HuH-7 (cell line): ENCODE measurements around the gene RHOG.

ENCODE experiments used
- DNase-seq: peaks from one replicate; pipeline ENCODE4 v3.0.0; 2011; ENCODE audit warnings: low spot score

The RHOG gene

DNA sequence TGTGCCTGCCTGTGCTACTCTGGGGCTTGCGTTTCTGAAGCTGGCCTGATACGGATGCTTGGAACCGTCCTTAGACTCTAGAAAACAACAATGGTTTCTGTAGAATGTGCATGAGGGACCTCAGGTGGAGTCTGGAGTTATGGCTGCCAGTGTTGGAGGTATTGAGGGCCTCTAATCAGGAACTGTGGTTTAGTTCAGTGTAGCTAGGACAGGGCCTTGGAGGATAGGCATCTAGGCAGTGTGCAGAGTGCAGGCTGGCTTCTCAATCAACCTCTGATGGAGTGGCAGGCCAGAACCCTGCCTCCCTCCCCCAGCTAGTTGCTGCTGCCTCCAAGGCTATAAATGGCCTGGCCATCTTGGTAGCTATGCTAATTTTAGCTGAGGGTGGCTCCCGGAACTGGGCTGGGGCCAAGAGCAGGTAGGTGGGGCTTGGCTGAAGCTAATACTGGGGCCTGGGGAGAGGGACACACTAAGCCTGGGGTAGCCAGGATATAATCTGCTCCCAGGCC, 18.7 kb upstream of the RHOG start:
- DNase-seq, result no peak

DNA sequence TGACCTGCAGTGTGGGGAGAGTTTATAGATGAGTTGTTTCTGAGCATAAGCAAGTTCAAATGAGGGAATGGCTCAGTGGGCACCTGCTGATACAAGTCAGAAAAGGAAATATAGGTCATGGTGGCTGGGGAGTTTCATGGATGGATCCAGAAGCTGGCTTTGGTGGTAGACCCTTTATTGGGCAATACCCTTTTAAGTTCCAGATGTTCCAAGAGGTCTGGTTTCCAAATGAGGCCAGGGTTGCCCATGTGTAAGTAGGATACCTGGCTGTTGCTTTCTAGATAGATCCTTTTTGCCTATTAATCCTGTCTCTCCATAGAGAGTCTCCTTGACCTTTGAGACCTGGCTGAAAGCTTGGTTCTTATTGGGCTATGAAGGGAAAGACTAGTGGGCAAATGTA, 16.9 kb upstream of the RHOG start:
- no peak for DNase-seq

DNA sequence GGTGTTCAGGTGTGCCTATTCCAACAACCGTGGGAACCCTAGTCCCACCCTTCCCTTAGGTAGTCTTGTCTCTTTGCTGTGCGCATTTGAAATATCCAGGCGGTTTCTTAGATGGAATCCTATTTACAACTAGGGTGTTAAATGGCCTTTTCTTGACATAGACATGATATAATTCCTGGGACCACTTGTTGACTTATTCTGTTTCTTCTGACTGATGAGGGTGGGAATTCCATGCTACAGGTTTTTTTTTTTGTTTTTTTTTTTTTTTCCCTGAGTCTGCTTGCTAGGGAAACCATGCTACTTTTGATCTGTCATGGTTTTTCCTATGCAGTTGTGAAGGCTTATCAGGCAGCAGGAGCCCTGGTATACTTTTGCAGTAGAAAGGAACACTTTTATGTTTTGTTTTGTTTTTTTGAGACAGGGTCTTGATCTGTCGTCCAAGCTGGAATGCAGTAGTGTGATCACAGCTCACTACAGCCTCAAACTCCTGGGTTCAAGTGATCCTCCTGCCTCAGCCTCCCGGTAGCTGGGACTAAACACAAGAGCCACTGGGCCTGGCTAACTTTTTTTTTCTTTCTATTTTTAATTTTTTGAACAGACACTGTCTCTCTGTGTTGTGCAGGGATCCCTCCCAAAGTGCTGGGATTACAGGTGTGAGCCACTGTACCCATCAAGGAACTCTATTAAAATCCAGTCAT, 16.2 kb upstream of the RHOG start:
- DNase-seq, result no peak

DNA sequence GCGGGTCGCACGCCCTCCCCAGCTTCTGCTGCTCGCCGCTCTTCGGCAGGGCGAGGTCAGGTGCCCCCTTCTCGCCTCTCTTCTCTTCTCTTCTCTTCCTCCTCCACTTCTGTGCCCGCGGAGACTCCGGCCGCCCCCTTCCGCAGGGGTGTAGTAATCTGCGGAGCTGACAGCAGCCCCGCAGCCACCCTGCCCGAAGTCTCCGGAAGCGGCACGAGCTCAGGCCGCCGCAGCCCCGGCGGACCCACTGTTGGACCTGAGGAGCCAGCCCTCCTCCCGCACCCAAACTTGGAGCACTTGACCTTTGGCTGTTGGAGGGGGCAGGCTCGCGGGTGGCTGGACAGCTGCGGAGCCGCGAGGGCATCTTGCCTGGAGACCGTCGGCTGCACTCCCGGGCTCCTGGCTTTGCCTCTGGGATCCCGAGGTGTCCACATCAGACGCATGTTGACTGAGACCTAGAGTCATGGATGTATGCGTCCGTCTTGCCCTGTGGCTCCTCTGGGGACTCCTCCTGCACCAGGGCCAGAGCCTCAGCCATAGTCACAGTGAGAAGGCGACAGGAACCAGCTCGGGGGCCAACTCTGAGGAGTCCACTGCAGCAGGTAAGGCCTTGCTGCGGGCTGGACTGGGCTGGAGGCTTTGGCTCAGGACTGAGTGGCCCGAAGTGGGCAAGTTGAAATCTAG, 15.2 kb upstream of the RHOG start:
- no peak for DNase-seq

DNA sequence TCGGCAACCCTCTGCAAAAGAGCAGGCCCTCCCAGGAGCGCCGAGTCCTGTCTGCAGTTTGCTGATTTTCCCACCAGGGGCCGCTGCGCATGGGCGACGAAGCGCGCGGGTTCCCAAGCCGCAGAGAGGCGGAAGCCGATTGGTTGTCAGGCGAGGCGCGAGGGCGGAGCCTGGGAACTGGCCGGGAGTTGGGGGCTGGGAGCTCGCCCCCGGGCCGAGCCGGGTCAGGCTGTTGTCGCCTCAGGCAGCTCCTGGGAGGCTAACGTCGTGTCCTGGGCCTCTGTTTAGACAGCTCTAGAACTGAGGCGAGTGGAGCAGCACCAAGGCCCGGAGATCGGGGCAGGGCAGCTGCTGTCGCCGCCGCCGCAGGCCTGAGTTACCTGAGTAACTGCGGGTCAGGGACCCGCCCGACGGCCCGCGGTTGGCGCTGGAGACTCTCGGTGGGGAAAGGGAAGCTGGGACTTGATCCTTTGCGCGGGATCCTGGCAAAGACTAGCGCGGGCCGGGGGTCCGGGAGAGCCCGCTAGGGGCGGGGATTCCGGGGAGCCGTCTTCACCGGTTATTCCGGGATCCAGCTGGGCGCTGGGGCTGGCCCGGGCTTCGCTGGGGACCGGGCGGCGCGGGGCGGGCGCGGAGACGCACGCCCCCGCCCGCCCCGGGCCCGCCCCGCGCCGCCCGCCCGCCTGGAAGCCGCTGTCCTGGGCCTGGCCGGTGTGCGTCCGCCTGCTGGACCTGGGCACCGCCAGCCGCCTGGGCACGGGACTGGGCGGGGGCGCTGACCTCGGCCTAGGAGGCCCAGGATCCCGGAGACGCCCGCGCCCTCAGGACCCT, 14.4 kb upstream of the RHOG start, which contains the start of gene STIM1:
STIM1 (plus strand) TSS at position 688 of the 831 bp plus-strand sequence. CDS start 607 bp downstream, outside the sequence.
- DNase-seq, result peak; percentile 89

DNA sequence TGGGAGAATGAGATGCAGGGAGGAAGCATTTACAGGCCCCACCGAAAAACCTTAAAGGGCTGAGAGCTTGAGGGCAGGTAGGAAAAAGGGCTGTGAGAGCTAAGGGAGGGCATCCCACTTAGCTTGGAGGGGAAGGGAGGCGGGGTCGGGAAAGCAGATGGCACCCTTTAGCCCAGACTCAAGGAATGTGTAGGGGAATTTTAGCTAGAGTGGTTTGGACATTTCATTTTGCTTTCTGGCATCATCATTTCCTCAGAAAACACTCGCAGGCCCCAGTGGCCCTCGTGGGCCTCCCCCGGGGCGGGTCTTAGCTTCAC, 13.9 kb upstream of the RHOG start:
- no peak for DNase-seq

DNA sequence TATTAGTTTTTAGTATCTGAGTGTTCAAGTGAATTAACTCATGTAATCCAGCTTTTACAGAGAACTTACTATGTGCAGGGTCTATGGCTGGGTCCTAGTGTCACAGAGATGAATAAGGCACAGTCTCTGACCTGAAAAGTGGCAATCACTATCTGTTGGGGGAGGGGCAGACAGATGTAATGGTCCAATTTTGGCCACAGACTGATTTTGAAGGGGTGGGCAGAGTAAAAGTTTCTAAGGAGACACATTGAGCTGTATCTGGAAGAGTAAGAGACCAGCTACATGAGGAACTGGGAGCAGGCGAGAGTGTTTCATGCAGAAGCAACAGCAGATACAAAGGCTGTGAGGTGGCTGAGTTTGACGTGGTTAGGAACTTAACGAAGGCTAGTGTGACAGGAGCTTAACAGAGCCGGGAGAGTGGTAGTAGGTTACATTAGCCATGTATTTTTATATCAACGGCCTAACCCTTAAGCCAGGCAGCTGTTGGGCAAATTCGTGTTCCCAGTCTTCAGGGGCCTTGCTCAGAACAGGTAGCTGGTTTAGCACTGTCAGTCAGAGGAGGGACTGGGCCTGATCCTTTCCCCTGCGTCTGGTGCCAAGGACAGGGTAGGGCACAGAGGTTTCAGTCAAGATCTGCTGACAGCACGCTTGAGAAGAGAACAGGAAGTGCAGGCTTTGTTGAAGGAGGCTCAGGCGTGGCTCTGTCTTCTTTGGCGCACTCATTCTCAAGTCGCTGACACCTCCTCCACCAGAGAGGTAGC, 13.3 kb upstream of the RHOG start:
- DNase-seq, result no peak

DNA sequence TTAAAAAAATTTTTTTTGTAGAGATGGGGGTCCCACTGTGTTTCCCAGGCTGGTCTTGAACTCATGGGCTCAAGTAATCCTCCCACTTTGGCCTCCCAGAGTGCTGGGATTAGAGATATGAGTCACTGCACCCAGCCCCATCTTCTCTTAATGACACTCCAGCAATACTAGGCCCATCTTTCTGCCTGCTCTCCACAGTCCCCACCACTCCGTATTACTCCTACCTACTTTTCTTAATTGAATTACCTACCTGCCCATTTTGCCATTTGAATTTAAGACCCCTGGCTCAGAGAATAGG, 12.7 kb upstream of the RHOG start:
- DNase-seq, result no peak

DNA sequence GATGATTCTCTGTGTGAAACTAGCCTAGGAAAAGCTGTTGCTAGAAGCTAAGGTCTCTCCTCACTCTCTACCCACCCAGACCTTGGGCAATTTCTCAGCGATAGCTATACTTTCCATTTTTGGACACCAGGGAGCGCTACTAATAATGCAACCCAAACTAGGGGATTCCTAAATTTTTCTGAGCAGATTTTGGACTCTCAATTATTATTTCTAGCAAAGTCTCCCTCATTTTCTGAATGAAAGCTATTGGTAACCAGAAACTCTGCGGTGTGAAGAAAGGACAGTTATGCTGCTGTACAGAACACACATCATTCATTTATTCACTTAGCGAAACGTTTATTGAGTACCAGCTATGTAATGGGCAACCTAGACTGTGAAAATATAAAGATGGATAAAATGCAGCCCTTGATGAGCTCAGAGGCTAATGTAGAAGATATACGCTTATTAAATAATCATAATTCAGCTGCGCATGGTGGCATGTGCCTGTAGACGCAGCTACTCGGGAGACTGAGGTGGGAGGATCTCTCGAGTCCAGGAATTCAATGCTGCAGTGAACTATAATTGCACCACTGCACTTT, 8.6 kb upstream of the RHOG start:
- DNase-seq, result peak; percentile 46

DNA sequence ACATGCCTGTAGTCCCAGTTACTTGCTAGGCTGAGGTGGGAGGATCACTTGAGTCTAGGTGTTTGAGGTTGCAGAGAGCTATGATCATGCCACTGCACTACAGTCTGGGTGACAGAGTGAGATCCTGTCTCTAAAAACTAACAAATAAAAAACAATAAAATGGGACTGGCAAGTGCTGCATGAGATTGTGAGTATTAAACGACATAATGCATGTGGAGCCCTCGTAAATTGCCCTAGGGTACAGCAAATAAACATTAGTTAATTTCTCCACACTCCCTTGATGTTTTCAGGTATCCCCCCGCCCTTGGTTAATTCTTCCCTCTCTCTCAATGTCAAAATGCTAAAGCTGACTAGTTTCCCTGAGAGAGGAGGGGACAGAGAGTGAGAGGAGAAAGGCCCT, 4.9 kb upstream of the RHOG start:
- no peak for DNase-seq

DNA sequence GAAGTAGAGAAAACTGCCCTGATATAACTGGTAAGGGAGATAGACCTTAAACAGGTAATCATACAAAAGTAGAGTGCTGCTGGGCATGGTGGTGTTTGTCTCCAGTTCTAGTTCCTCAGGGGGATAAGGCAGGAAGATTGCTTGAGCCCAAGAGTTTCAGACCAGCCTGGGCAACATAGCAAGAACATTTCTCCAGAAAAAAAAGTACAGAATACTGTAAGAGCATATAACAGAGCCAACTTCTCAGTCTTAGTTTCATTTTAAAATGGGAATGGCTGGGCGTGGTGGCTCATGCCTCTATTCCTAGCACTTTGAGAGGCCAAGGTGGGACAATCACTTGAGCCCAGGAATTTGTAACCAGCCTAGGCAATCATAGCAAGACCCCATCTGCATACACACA, 4.5 kb upstream of the RHOG start:
- DNase-seq, result no peak

DNA sequence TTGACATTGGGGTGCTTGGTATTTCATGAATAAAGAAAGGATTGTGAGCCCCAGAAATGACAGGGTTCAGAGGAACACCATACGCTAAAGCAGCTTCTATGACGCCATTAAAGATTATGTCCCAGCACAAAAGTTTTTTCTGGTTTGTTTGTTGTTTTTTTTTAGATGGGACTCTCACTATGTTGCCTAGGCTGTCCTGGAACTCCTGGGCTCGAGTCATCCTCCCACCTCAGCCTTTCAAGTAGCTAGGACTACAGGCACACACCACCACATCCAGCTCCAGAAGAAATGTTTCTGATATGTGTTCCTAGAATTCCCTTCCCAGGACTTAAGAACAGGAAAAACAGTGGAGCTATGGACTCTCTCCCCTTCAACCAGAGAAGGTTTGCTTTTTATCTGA, 2.6 kb upstream of the RHOG start:
- no peak for DNase-seq

DNA sequence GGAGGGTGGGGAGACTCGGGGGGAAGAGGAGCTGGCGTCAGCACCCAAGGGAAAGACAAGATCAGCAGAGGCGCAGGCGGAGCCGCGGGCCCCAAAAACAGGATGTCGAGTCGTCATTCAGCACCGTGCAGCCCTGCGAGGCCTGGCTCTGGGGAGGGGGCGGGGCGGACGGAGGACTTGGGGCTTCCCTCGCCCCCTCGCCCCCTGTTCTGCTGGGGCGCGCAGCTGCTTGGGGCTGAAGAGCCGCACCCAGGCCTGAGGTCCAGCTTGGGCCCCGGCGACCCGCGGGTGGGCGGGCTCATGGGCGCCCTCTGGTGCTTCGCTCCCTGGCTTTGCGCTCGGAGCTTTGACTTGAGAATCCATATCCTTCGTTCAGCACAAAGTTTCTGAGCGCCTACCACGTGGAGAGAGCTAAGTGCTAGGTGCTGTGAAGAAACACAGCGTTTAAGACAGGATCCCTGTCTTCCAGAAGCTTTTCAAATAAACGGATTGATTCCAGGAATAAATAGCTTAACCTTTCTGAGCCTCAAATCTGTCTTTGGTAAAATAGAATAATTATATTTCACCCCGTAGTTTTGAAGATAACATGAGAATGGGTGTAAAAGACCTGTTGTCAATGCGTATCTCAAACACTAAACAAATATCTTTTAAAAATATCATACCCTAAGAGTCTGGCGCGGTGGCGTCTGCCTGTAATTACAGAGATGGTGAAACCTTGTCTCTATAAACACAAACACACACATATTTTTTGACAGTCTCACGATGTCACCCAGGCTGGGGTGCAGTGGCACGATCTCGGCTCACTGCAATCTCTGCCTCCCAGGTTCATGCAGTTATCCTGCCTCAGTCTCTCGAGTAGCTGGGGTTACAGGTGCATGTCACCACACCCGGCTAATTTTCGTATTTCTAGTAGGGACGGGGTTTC, 929 bp upstream of the RHOG start:
- DNase-seq, result peak; percentile 85

DNA sequence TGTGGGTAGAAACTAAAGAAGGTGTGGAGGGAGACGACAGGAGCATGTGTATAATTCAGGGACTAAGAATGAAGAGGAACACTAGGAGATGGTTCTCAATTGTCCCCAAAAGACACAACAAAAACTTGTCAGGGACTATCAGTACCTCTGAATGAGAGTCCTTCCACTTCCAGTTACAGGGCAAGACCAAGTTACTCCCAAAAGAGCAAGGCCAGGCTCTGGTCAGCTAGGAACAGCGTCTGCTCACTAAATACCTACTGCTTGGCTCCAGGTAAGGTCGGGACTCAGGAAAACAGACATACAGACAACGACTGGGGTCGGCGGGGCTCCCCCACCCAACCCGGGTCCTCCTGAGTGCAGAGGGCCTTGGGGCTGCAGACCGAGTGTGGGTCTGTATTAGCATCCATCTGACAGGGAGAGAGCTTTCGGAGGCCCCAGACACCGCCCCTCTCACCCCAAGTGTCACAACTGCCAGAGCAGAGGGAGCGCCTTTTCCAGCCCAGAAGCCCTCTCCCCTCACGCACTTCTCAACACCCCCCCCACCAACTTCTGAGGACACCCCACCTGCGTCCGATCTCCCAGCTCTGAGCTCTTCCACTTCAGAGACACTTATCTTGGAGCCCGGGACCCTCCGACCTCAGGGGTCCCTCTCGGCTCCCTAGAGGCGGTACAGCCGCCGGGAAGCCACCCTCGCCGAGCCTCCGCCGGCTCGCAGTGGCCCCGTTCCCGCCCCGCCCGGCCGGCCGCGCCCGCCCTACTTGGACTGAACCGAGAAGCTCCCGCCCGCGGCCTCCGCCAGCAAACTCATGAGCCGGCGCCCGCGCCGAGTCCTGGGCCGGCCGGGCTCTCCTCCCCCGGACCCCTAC, 522 bp downstream of the RHOG start:
- DNase-seq, result no peak

DNA sequence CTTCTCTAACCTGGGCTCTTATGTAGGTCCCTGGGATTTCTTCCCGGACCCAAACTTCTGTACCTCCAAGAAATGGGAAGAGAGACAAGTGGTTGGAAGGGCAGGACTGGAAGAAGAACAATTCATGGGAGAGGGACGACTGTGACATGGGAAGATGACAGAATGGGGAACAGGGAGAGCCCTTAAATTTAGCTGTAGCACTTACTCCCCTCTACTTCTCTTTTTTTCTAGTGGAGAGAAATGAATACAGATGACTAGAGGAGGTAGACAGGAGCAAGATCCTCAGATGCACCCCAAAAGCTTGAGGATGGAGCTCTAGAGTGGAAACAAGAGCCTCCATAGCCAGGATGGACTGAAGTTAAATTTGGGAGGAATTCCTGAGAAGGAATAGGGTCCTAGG, 2.3 kb downstream of the RHOG start:
- no peak for DNase-seq

DNA sequence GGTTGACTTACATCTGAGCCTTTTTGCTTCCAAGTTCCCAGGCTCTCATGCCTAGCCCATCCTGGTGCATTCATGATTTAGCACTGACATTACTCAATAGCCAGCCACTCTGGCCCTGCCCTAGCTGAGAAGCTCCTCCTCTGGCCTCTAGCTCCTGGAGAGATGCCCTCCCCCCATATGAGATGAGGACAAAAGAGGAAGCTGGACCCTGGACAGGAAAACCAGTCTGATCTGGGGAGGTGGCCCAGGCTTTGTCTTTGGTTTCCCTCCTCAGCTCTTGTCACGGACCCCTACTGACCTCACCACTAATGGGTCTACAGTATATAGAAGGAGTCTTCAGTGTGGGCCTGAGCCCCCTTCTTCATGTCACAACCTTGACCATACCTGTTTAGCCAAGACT, 3.0 kb downstream of the RHOG start:
- DNase-seq, result no peak

DNA sequence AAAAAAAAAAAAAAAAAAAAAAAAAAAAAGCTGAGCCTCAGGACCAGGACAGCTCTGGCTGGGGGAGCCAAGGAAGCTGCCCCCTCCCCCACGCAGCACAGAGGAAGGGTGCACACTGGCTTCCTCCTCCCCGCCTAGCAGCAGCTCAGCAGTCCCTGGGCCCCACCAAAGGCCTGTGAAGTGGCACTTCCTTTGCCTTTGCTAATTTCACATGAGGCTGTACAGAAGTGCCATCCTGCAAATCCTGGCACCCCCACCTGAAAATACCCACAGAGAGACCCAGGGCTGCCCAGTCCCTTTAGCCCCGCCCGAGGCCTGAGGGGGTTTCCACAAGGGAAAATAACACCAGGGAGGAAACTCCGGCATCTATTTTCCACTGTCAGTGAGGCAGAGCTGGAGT, 3.9 kb downstream of the RHOG start:
- DNase-seq, result no peak

DNA sequence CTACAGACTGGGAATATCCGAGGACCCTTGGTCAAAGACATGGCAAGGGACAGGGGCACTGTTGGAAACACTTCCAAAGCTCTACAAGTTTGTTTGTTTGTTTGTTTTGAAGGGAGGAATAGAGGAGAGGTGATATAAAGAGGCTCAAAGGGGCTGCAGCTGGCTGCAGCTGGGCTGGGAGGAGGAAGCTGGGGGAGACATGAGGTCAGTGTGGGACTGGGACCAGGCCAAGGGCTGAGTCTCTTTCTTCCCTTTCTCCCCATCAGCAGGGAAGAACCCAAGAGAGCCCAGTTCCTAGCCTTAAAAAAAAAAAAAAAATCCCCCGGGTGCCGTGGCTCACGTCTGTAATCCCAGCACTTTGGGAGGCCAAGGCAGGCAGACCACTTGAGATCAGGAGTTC, 5.0 kb downstream of the RHOG start:
- no peak for DNase-seq

DNA sequence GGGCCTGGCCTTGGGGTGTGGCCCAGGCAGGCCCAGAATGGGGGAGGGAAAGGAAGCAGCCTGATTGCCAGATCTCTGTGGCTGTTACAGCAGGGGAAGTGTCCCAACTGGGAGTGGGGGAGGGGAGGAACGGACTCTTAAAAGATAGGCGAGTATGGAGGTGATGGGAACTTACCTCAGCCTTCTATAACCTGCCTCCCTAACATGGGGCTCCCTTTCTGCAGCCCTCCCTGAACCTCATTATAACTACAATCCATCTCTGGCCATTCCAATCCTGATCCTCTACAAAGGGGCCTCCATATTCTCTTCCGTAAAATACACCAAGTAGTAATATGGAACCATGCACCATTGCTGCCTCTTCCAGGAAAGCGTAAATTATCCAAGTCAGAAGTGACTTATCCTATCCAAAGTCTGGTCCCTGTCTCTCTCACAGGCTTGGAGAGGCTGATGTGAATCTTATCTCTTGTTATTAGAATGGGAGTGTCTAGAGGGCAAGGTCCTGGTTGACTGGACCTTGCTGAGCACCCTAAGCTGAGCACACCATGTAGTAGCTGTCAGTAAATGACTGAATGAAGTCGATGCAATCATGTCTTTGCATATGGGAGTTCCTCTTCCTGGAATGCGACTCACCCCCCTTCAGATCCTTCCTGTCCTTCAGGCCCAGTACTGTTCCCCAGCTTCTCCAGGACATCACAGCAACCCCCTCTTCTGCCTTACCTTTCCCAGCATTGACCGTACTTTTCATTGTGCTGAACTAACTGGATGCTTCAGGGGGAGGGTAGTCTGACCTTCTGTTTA, 5.9 kb downstream of the RHOG start:
- DNase-seq, result no peak
